HG02678 (cell line): ENCODE measurements around the gene TYR.
"Not testable (repeated sequence)": the region's sequence is repeated elsewhere in the genome, so short reads cannot be mapped to it uniquely, and the experiment has no call there.

Experiments used
- ATAC-seq: cut with Tn5 transposase; IDR thresholded peaks from one replicate; pipeline ENCODE4 v1.9.1; 2021; ENCODE audit warnings: mild to moderate bottlenecking, moderate library complexity; ENCODE audit not compliant: unreplicated experiment

TYR gene

GRCh38 chr11:89267660-89268302, 90.1 kb downstream of the TYR start:
- no peak for ATAC-seq

- not testable (repeated sequence) for ATAC-seq
Measured at GRCh38 chr11:89272540-89273088, 94.9 kb downstream of the TYR start.

- not testable (repeated sequence) for ATAC-seq
Measured at GRCh38 chr11:89273220-89273619, 95.5 kb downstream of the TYR start.

- ATAC-seq: no peak
Measured at GRCh38 chr11:89275966-89276365, 98.3 kb downstream of the TYR start.

GRCh38 chr11:89279176-89279575, 101.5 kb downstream of the TYR start:
- no peak for ATAC-seq

GRCh38 chr11:89281032-89281677, 103.5 kb downstream of the TYR start:
- ATAC-seq: not testable (repeated sequence)

GRCh38 chr11:89286601-89287000, 108.9 kb downstream of the TYR start:
- ATAC-seq: not testable (repeated sequence)

GRCh38 chr11:89288004-89288403, 110.3 kb downstream of the TYR start:
- not testable (repeated sequence) for ATAC-seq

- ATAC-seq: no peak
Measured at GRCh38 chr11:89293965-89294679, 116.4 kb downstream of the TYR start.

- not testable (repeated sequence) for ATAC-seq
Measured at GRCh38 chr11:89295023-89295422, 117.3 kb downstream of the TYR start.

GRCh38 chr11:89303029-89303428, 125.4 kb downstream of the TYR start:
- not testable (repeated sequence) for ATAC-seq

GRCh38 chr11:89308272-89308671, 130.6 kb downstream of the TYR start:
- not testable (repeated sequence) for ATAC-seq

- ATAC-seq: not testable (repeated sequence)
Measured at GRCh38 chr11:89309321-89309985, 131.8 kb downstream of the TYR start.

- not testable (repeated sequence) for ATAC-seq
Measured at GRCh38 chr11:89310607-89311006, 132.9 kb downstream of the TYR start.

GRCh38 chr11:89321401-89321800, 143.7 kb downstream of the TYR start:
- no peak for ATAC-seq

GRCh38 chr11:89327885-89328284, 150.2 kb downstream of the TYR start:
- no peak for ATAC-seq

- not testable (repeated sequence) for ATAC-seq
Measured at GRCh38 chr11:89331940-89332339, 154.3 kb downstream of the TYR start.

GRCh38 chr11:89333704-89334103, 156.0 kb downstream of the TYR start:
- ATAC-seq: not testable (repeated sequence)

- not testable (repeated sequence) for ATAC-seq
Measured at GRCh38 chr11:89337100-89337650, 159.5 kb downstream of the TYR start.

- ATAC-seq: not testable (repeated sequence)
Measured at GRCh38 chr11:89338073-89338472, 160.4 kb downstream of the TYR start.

GRCh38 chr11:89340450-89340849, 162.8 kb downstream of the TYR start:
- ATAC-seq: not testable (repeated sequence)
